Nucleus accumbens (tissue), 56 donors: ENCODE data around the gene ADISSP.

ENCODE experiments used
- DNase-seq, 56 donors: peaks; one replicate each; lab custom pipeline; 2025; lab: John Stamatoyannopoulos, UW

ADISSP gene

GRCh38 chr20:3757268-3757667, 10.3 kb downstream of the ADISSP start:
- DNase-seq: no peak

- DNase-seq: peak in 5 of 56 donors; percentile 10 to 36 (median 25)
These were observed 11.6 kb downstream of the ADISSP start for GRCh38 chr20:3755814-3756480.

- DNase-seq: no peak
These were observed 12.3 kb downstream of the ADISSP start for GRCh38 chr20:3755269-3755668.

GRCh38 chr20:3754276-3754630, 13.3 kb downstream of the ADISSP start:
- peak in 2 of 56 donors; percentile 15 to 36 for DNase-seq

- peak in 3 of 56 donors; percentile 7 to 46 (median 29) for DNase-seq
These were observed 13.9 kb downstream of the ADISSP start for GRCh38 chr20:3753501-3754275.

- DNase-seq: peak in 33 of 56 donors; percentile 5 to 72 (median 33)
These were observed 14.5 kb downstream of the ADISSP start for GRCh38 chr20:3753098-3753497.

- peak in 1 of 56 donors; percentile 14 for DNase-seq
These were observed 15.2 kb downstream of the ADISSP start for GRCh38 chr20:3752386-3752759.

- peak in 10 of 56 donors; percentile 5 to 41 (median 18) for DNase-seq
These were observed 15.7 kb downstream of the ADISSP start for GRCh38 chr20:3751675-3752385.

GRCh38 chr20:3751305-3751674, 16.3 kb downstream of the ADISSP start:
- no peak for DNase-seq

GRCh38 chr20:3749689-3750531, 17.6 kb downstream of the ADISSP start:
- peak in 16 of 56 donors; percentile 8 to 57 (median 30) for DNase-seq

- DNase-seq: no peak
These were observed 18.4 kb downstream of the ADISSP start for GRCh38 chr20:3749087-3749688.

- DNase-seq: no peak
These were observed 19.5 kb downstream of the ADISSP start for GRCh38 chr20:3748073-3748472.

- DNase-seq: no peak
These were observed 20.1 kb downstream of the ADISSP start for GRCh38 chr20:3747471-3747870.

GRCh38 chr20:3745686-3746173, 21.8 kb downstream of the ADISSP start:
- no peak for DNase-seq

- DNase-seq: peak in 18 of 56 donors; percentile 12 to 71 (median 36)
These were observed 22.5 kb downstream of the ADISSP start for GRCh38 chr20:3744806-3745685.

GRCh38 chr20:3744037-3744436, 23.5 kb downstream of the ADISSP start:
- DNase-seq: no peak

GRCh38 chr20:3743251-3743650, 24.3 kb downstream of the ADISSP start:
- no peak for DNase-seq

GRCh38 chr20:3741836-3742458, 25.6 kb downstream of the ADISSP start:
- no peak for DNase-seq
